Stimulated activated naive CD8-positive, alpha-beta T cell treated with anti-CD3 and anti-CD28 coated beads, Interleukin-15, amount 100 ng/mL, for 72 hours (primary cell): ENCODE measurements around the gene KLHL40.
A peak's percentile ranks its signal among the peaks of the same experiment; 100 is the strongest.
"Not testable (repeated sequence)": the region's sequence is repeated elsewhere in the genome, so short reads cannot be mapped to it uniquely, and the experiment has no call there.

Source experiments
- ATAC-seq: fragments of 150-1000 bp; cut with Tn5 transposase; 2 replicates; pipeline ENCODE4 v1.10.0; 2021; ENCODE audit warnings: mild to moderate bottlenecking, moderate library complexity
- DNase-seq, 2 donors: peaks; one replicate each; pipeline ENCODE4 v3.0.0; 2021 to 2022
- H3K27ac Mint-ChIP-seq, 2 donors: one replicate each; pipeline ENCODE4 v1.8.0; 2022; ENCODE audit warnings: mild to moderate bottlenecking in 2 of 2, mixed read lengths in 2 of 2, moderate library complexity in 2 of 2
- H3K27me3 Mint-ChIP-seq: one replicate; pipeline ENCODE4 v1.8.0; 2022; ENCODE audit warnings: mixed read lengths
- H3K4me1 Mint-ChIP-seq: one replicate; pipeline ENCODE4 v1.8.0; 2022; ENCODE audit warnings: mild to moderate bottlenecking, mixed read lengths
- H3K4me3 Mint-ChIP-seq, 2 donors: one replicate each; pipeline ENCODE4 v1.8.0; 2022; ENCODE audit warnings: mild to moderate bottlenecking in 2 of 2, mixed read lengths in 2 of 2, moderate library complexity in 1 of 2
- H3K9me3 Mint-ChIP-seq, 2 donors: one replicate each; pipeline ENCODE4 v1.8.0; 2022; ENCODE audit warnings: mixed read lengths in 2 of 2

The KLHL40 gene

DNA sequence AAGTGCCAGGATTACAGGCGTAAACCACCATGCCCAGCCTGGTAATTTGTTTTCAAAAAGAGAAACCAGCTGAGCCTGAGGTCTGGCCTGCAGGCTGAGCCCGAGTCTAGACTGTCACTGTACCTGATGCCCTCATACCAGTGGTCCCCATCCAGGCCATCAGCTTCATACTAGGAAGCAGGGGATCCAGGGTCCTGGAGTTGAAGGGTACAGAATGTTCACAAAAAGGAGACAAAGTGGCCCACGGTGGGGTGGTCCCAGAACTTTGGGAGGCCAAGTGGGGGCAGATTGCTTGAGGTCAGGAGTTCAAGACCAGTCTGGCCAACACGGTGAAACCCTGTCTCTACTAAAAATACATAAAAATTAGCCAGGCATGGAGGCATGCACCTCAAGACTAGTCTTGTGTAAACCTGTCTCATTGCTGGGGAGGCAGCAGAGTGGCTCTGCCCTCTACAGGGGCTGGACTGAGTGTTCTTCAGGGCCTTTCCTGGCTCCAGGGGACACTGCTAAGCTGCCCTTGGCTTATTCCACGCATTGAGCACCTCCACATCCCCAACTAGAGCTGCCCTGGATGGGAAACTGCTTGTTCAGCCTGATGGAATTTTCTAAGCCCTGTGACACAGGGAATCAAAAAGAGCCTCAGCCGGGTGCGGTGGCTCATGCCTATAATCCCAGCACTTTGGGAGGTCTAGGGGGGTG is 25.1 kb downstream of the KLHL40 start:
- ATAC-seq, result no peak
- DNase-seq, result peak in 1 of 2 donors; percentile 3
- H3K27ac Mint-ChIP-seq, result no peak overlapping the region
- H3K27me3 Mint-ChIP-seq, result peaks cover 23% of the 10 kb centered on the region
- H3K9me3 Mint-ChIP-seq, result no peaks in the 10 kb centered on the region
- H3K4me3 Mint-ChIP-seq, result no peak overlapping the region
- H3K4me1 Mint-ChIP-seq, result no peaks in the 10 kb centered on the region

GRCh38 chr3:42711491-42712343 is 26.4 kb downstream of the KLHL40 start:
- Mint-ChIP-seq H3K27ac (no peak overlapping the region), H3K4me3 (no peak overlapping the region), H3K4me1 (no peaks in the 10 kb centered on the region), H3K27me3 (peaks cover 23% of the 10 kb centered on the region), H3K9me3 (no peaks in the 10 kb centered on the region)
- DNase-seq (peak in 1 of 2 donors; percentile 4), ATAC-seq (no peak)

DNA sequence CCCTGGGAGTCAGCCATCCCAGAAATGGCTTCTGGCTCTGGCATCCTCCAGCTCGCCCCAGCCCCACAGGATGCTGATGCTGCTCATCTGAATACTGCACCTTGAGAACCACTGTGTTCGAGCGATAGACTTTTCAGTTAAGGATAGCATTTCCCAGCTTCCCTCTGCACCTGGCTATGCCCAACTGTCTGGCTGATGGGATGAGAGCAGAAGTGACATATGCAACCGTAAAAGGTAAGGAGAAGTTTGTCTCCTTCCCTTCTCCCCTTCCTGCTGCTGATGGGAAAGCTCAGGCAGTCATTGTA is 27.0 kb downstream of the KLHL40 start:
- DNase-seq (no peak), ATAC-seq (no peak)
- H3K27ac Mint-ChIP-seq, result no peak overlapping the region
- no peak overlapping the region for H3K4me3 Mint-ChIP-seq
- no peaks in the 10 kb centered on the region for H3K9me3 Mint-ChIP-seq
- H3K4me1 Mint-ChIP-seq, result no peaks in the 10 kb centered on the region
- H3K27me3 Mint-ChIP-seq, result peaks cover 21% of the 10 kb centered on the region

- no peak overlapping the region for H3K4me3 Mint-ChIP-seq
- H3K27me3 Mint-ChIP-seq, result peaks cover 17% of the 10 kb centered on the region
- H3K9me3 Mint-ChIP-seq, result no peaks in the 10 kb centered on the region
- DNase-seq (peak in 1 of 2 donors; percentile 6), ATAC-seq (no peak)
- H3K27ac Mint-ChIP-seq, result no peak overlapping the region
- H3K4me1 Mint-ChIP-seq, result no peaks in the 10 kb centered on the region
These were observed 27.5 kb downstream of the KLHL40 start for GRCh38 chr3:42712688-42713372.

DNA sequence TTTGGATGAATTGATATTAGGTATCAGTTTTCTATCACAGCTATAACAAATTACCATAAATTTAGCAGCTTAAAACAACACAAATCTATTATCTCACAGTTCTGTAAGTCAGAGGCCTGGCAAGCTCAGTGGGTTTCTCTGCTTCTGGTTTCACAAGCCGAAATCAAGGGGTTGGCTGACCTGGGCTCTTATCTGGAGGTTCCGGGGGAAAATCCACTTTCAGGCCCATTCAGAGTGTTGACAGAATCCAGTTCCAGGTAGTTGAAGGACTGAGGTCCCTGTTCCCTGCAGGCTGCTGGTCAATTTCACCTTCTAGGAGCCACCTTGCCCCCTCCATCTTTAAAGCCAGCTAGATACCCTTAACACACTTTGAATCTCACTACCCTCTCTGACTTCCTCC is 28.4 kb downstream of the KLHL40 start:
- ATAC-seq, result no peak
- peaks cover 16% of the 10 kb centered on the region for H3K27me3 Mint-ChIP-seq
- H3K27ac Mint-ChIP-seq, result no peak overlapping the region
- DNase-seq, result no peak
- H3K4me3 Mint-ChIP-seq, result no peak overlapping the region
- no peaks in the 10 kb centered on the region for H3K4me1 Mint-ChIP-seq
- H3K9me3 Mint-ChIP-seq, result no peaks in the 10 kb centered on the region

DNA sequence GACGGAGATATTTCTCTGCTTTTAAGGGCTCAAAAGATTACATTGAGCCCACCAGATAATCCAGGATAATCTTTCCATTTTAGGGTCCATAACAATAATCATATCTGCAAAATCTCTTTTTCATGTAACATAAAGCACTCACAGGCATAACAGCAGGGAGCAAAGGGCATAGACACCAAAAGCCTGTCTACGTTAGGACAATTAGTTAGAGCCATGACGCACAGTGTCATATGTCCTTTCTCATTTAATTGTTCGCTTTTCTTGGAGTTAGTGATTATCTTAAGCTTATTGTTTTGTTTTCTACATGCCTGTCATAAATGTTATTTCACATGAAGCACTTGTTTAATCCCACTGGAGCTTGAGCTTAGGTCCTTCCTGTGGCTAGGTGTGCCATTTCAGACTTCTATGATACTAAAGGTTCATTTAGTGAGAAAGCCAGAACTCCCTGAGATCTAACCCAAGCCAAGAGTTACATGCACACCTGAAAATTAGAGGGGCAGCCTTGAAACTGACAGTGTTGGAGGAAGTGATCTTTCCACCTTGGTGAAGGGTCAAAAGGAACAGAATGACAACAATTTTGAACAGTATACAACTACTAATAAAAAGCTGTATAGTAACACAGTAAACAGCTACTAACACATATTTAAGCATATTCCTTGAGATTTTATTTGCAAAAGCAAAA is 29.0 kb downstream of the KLHL40 start:
- ATAC-seq (no peak), DNase-seq (no peak)
- no peak overlapping the region for H3K27ac Mint-ChIP-seq
- H3K9me3 Mint-ChIP-seq, result no peaks in the 10 kb centered on the region
- H3K4me3 Mint-ChIP-seq, result no peak overlapping the region
- H3K4me1 Mint-ChIP-seq, result no peaks in the 10 kb centered on the region
- peaks cover 10% of the 10 kb centered on the region for H3K27me3 Mint-ChIP-seq

DNA sequence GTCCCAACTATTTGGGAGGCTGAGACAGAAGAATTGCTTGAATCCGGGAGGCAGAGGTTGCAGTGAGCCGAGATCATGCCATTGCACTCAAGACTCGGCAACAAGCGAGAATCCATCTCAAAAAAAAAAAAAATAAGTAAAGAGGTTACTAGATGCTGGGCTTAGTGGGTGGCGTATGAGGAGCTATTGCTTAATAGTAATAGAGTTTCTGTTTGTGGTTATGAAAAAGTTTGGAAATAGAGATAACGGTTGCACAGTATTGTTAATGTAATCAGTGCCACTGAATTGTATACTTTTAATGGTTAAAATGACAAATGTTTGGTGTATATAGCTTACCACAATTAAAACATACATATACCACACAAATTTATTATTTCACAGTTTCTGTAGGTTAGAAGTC is 32.0 kb downstream of the KLHL40 start:
- Mint-ChIP-seq H3K27ac (no peak overlapping the region), H3K27me3 (peaks cover 7% of the 10 kb centered on the region), H3K4me3 (no peak overlapping the region), H3K4me1 (no peaks in the 10 kb centered on the region), H3K9me3 (no peaks in the 10 kb centered on the region)
- ATAC-seq (no peak), DNase-seq (no peak)

- Mint-ChIP-seq H3K4me3 (no peak overlapping the region), H3K4me1 (no peaks in the 10 kb centered on the region), H3K27me3 (peaks cover 2% of the 10 kb centered on the region), H3K9me3 (no peaks in the 10 kb centered on the region), H3K27ac (no peak overlapping the region)
- DNase-seq (no peak), ATAC-seq (no peak)
These were observed 33.0 kb downstream of the KLHL40 start for GRCh38 chr3:42718338-42718737.

GRCh38 chr3:42719002-42719401 is 33.7 kb downstream of the KLHL40 start:
- H3K4me1 Mint-ChIP-seq, result no peaks in the 10 kb centered on the region
- no peak overlapping the region for H3K4me3 Mint-ChIP-seq
- ATAC-seq (no peak), DNase-seq (no peak)
- no peaks in the 10 kb centered on the region for H3K9me3 Mint-ChIP-seq
- no peaks in the 10 kb centered on the region for H3K27me3 Mint-ChIP-seq
- no peak overlapping the region for H3K27ac Mint-ChIP-seq

DNA sequence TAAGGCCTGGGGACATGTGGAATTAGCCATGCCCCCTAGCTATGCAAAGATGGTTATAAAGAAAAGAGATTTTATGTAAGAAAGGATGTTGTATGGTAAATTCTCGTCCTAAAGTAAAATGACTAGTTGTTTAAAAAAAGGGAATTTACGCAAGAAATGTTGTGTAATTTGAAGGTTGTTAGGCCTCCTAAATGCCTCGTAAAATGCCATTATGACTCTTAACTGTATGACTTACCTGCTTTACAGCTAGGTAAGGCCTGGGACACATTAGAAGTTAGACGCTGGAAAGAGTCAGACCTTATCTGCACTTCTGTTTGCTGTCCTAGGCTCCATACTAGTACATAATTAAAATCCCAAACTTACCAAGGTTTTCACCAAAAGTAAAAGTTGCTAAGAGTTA is 34.8 kb downstream of the KLHL40 start:
- no peak for ATAC-seq
- H3K4me3 Mint-ChIP-seq, result no peak overlapping the region

GRCh38 chr3:42721690-42722089 is 36.4 kb downstream of the KLHL40 start:
- Mint-ChIP-seq H3K4me3 (no peak overlapping the region), H3K4me1 (no peaks in the 10 kb centered on the region), H3K27ac (no peak overlapping the region), H3K9me3 (no peaks in the 10 kb centered on the region), H3K27me3 (no peaks in the 10 kb centered on the region)
- no peak for DNase-seq
- no peak for ATAC-seq

More for the DNA sequence above, 34.8 kb downstream of the KLHL40 start:
- no peaks in the 10 kb centered on the region for H3K4me1 Mint-ChIP-seq
- no peak overlapping the region for H3K27ac Mint-ChIP-seq
- no peak for DNase-seq
- no peaks in the 10 kb centered on the region for H3K9me3 Mint-ChIP-seq
- H3K27me3 Mint-ChIP-seq, result no peaks in the 10 kb centered on the region

- DNase-seq, ATAC-seq, H3K27ac Mint-ChIP-seq, H3K27me3 Mint-ChIP-seq, H3K4me1 Mint-ChIP-seq, H3K4me3 Mint-ChIP-seq, H3K9me3 Mint-ChIP-seq: not testable (repeated sequence)
These were observed 37.1 kb downstream of the KLHL40 start for GRCh38 chr3:42722442-42722841.

DNA sequence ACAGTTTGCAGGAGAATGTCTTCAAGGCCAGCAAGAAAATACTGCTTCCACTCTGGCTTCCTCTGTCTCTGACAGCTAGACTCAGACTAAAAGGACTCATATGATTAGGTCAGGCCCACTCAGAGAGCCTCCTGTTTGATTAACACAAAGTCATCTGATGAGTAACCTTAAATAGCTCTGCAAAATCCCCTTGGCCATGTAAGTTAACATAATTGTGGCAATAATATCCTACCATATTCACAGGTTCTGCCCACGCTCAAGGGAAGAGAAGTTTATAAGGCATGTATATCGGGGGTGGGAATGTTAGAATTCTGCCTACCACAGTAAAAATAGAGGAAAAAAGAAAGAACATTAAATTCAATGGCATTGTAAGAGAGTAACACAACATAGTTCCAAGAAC is 37.9 kb downstream of the KLHL40 start:
- DNase-seq (no peak), ATAC-seq (no peak)
- no peaks in the 10 kb centered on the region for H3K27me3 Mint-ChIP-seq
- H3K4me1 Mint-ChIP-seq, result no peaks in the 10 kb centered on the region
- H3K9me3 Mint-ChIP-seq, result no peaks in the 10 kb centered on the region
- no peak overlapping the region for H3K27ac Mint-ChIP-seq
- no peak overlapping the region for H3K4me3 Mint-ChIP-seq

DNA sequence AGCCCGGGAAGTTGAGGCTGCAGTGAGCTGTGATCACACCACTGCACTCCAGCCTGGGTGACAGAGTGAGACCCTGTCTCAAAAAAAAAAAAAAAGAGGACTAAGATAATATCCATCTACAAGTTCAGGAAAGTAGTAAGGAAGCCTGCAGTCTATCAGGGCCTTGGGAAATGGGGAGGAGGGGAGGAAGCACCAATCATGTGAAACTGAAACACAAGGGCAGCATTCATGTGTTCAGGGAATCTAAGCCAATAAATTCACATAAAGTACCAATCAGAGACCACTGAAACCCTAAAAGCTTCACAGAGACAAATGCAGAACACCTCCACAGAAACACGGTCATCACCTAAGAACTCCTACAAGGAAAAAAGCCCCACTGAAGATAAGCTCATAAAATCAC is 40.1 kb downstream of the KLHL40 start:
- Mint-ChIP-seq H3K4me3 (no peak overlapping the region), H3K4me1 (no peaks in the 10 kb centered on the region), H3K27ac (no peak overlapping the region), H3K27me3 (no peaks in the 10 kb centered on the region), H3K9me3 (no peaks in the 10 kb centered on the region)
- ATAC-seq, result no peak
- no peak for DNase-seq

DNA sequence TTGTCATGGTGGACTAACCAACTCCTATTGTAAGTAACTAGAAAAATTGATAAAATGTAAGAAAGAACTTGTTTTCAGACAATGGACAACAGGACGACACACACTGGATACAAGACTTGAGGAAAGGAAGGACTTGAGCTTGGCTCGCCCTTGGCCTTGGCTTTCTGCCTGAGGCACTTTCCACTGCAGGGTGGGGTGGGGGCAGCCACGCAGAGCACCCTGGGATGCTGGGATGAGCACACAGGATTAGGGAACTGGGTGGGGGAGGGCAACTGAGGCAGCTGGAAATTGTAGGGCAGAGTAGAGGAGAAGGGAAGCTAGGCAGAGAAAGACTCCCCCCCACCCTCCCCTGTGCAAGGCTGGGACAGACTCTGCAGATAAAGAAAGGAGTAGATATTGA is 42.7 kb downstream of the KLHL40 start:
- Mint-ChIP-seq H3K27ac (no peak overlapping the region), H3K4me1 (no peaks in the 10 kb centered on the region), H3K4me3 (no peak overlapping the region), H3K27me3 (no peaks in the 10 kb centered on the region), H3K9me3 (no peaks in the 10 kb centered on the region)
- DNase-seq, result no peak
- no peak for ATAC-seq
